Fibroblast of the aortic adventitia (primary cell): ENCODE results near the gene BEST2. TPM values are rescaled to one million over a fixed set of nuclear protein-coding genes. Genes with fewer than 3 reads are reported as not detected.

Experiments used
- DNase-seq: peaks from one replicate; pipeline ENCODE4 v3.0.0-alpha.2; 2010; ENCODE audit warnings: low read depth
- H3K4me3 ChIP-seq: 2 replicates; pipeline ENCODE4 v1.5.1; 2011; ENCODE audit warnings: low read depth, mild to moderate bottlenecking, control low read depth, low read length, moderate library complexity
- total RNA-seq: library from RNA; depleted of rRNA; stranded (reverse); fragments of >200 nt; gene quantifications from 2 replicates; pipeline ENCODE4 v1.2.3, GENCODE V29; 2012; ENCODE audit warnings: low replicate concordance
- TF ChIP-seq, protein P1 (sequence below): IDR thresholded peaks from 2 replicates; pipeline ENCODE4 v1.5.1; 2011; ENCODE audit warnings: mild to moderate bottlenecking, low read length, control low read depth, inconsistent platforms; ENCODE audit not compliant: insufficient read depth

Gene BEST2
- total RNA-seq, 1 donor, result not detected

DNA sequence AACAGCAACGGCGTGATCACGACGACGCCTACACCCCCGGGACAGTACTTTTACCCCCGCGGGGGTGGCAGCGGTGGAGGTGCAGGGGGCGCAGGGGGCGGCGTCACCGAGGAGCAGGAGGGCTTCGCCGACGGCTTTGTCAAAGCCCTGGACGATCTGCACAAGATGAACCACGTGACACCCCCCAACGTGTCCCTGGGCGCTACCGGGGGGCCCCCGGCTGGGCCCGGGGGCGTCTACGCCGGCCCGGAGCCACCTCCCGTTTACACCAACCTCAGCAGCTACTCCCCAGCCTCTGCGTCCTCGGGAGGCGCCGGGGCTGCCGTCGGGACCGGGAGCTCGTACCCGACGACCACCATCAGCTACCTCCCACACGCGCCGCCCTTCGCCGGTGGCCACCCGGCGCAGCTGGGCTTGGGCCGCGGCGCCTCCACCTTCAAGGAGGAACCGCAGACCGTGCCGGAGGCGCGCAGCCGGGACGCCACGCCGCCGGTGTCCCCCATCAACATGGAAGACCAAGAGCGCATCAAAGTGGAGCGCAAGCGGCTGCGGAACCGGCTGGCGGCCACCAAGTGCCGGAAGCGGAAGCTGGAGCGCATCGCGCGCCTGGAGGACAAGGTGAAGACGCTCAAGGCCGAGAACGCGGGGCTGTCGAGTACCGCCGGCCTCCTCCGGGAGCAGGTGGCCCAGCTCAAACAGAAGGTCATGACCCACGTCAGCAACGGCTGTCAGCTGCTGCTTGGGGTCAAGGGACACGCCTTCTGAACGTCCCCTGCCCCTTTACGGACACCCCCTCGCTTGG, 40.7 kb downstream of the BEST2 start:
- TF ChIP-seq, protein P1, sequence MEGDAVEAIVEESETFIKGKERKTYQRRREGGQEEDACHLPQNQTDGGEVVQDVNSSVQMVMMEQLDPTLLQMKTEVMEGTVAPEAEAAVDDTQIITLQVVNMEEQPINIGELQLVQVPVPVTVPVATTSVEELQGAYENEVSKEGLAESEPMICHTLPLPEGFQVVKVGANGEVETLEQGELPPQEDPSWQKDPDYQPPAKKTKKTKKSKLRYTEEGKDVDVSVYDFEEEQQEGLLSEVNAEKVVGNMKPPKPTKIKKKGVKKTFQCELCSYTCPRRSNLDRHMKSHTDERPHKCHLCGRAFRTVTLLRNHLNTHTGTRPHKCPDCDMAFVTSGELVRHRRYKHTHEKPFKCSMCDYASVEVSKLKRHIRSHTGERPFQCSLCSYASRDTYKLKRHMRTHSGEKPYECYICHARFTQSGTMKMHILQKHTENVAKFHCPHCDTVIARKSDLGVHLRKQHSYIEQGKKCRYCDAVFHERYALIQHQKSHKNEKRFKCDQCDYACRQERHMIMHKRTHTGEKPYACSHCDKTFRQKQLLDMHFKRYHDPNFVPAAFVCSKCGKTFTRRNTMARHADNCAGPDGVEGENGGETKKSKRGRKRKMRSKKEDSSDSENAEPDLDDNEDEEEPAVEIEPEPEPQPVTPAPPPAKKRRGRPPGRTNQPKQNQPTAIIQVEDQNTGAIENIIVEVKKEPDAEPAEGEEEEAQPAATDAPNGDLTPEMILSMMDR, result no peak
- peak overlapping the region; percentile 98 for H3K4me3 ChIP-seq
- DNase-seq, result peak; percentile 48

DNA sequence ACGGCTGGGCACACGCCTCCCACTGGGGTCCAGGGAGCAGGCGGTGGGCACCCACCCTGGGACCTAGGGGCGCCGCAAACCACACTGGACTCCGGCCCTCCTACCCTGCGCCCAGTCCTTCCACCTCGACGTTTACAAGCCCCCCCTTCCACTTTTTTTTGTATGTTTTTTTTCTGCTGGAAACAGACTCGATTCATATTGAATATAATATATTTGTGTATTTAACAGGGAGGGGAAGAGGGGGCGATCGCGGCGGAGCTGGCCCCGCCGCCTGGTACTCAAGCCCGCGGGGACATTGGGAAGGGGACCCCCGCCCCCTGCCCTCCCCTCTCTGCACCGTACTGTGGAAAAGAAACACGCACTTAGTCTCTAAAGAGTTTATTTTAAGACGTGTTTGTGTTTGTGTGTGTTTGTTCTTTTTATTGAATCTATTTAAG, 41.3 kb downstream of the BEST2 start:
- TF ChIP-seq, protein P1, result no peak
- H3K4me3 ChIP-seq, result peak overlapping the region; percentile 98
- DNase-seq, result no peak

DNA sequence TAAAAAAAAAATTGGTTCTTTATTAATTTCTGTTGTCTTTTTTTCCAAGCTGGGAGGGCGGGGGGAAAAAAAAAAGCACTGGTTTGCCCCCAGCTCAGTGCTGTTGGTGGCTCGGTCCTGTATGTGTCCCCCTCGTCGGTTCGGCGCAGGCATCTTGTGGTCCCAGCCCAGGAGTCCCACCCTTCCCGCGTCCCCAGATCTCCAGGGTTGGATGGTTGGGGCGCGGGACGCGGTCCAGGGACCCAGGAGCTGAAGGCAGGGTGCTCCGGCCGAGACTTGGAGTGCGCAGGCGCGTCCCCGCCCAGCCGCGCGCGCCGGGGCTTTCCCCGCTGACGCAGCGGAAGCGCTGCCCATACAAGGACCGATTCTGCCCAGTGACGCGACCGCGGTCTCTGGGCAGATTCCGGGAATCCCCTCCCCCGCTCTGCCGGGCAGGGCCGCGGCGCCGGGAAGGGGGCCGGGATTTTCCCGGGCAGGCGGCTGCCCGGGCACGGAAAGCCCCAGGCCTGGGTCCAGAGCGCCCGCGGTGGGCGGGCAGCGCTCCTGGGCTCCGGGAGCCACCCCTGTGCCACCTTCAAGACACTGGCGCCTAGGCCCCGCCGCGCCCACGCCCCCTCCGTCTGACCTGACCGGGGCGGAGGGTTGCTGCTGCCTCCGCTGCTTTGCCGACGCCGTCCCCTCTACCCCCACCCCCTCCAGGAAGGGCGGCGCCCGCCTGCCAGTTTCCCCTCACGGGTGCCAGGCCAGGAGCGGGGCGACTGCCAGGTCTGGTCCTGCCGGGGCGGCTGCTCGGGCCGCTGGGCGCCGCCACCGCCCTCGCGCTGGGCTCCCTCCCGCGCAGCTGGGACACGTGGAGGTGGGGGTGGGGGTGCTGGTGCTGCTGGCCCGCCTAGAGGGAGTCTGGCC, 42.0 kb downstream of the BEST2 start:
- peak overlapping the region; percentile 98 for H3K4me3 ChIP-seq
- TF ChIP-seq, protein P1, result no peak
- DNase-seq, result peak; percentile 91

DNA sequence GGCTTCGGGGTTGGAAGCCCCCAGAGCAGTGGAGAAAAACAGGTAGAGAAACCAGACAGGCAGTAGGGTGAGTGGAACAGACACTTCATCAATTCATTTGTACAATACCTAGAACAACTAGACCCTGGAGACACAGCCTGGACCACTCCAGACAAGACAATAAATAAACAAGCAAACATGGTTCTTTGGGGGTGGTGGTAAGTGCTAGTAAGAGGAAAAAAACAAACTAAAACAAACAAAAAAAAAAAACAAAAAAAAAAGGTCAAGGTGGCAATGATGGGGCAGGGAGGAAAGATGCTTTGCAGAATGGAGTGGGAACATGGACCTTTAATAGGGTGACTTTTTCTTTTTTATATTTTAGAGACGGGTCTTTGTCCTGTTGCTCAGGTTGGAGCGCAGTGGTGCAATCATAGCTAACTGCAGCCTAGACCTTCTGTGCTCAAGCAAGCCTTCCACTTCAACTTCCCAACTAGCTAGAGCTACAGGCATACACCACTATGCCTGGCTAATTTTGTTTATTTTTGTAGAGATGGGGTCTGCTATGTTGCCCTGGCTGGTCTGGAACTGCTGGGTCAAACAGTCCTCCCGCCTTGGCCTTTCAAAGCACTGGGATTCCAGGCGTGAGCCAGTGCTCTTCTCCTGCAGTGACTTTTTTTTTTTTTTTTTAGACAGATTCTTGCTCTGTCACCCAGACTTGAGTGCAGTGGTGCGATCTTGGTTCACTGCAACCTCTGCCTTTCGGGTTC, 42.8 kb downstream of the BEST2 start:
- peak overlapping the region; percentile 98 for H3K4me3 ChIP-seq
- peak; percentile 75 for DNase-seq
- TF ChIP-seq, protein P1, result no peak

DNA sequence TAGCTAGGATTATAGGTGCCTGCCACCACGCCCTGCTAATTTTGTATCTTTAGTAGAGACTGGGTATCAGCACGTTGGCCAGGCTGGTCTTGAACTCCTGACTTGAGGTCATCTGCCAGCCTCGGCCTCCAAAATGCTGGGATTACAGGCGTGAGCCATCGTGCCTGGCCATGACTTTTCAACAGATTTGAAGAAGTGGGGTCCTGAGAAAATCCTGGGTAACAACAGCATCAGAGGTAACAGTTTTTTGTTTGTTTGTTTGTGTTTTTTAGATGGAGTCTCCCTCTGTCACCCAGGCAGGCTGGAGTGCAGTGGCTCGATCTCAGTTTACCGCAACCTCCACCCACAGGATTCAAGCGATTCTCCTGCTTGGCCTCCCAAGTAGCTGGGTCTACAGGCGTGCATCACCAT, 43.4 kb downstream of the BEST2 start:
- TF ChIP-seq, protein P1, result no peak
- H3K4me3 ChIP-seq, result no peak overlapping the region
- peak; percentile 55 for DNase-seq

DNA sequence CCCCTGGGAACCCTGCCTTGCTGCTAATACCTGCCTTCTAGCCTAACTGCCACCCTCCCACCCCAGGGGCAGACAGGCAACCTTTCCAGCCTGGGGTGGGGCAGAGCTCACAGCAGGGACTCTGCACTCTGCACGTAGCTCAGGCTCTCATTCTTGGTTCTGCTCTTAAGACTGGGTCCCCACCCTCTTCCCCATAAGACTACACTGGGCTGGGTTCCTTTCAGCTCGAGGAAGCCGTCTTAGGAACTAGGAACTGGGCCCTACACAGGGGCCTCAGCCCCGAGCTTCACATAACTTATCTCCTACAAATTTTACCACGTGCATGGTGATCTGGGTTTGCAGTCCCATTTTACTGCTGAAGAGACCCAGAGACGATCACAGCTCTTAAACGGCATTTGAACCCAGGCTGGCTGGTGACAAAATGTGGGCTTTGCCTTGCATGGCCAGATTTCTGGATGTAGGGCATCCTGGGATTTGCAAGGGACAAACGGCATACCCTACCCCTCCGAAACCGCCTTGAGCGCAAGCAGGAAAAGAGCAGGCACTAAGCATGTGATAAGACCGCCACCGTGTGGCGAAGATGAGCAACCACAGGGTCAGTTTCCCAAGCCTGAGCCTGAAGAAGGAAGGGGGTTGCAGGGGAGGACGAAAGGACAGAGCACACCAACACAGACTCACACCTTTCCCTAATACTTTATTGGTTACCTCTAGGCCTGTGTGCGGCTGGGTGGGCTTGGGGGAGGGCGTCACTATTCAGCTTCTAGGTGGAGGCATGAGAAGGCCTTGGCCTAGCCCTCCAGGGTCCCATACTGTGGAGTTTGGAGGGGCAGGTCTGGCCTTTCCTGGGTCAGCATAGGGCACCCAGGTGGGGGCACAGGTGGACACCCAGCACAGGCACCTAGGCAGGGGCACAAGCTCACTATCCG, 44.8 kb downstream of the BEST2 start:
- DNase-seq, result peak; percentile 86
- no peak overlapping the region for H3K4me3 ChIP-seq
- TF ChIP-seq, protein P1, result peak; percentile 98
